ENCODE data around the gene DAB2.

DNA sequence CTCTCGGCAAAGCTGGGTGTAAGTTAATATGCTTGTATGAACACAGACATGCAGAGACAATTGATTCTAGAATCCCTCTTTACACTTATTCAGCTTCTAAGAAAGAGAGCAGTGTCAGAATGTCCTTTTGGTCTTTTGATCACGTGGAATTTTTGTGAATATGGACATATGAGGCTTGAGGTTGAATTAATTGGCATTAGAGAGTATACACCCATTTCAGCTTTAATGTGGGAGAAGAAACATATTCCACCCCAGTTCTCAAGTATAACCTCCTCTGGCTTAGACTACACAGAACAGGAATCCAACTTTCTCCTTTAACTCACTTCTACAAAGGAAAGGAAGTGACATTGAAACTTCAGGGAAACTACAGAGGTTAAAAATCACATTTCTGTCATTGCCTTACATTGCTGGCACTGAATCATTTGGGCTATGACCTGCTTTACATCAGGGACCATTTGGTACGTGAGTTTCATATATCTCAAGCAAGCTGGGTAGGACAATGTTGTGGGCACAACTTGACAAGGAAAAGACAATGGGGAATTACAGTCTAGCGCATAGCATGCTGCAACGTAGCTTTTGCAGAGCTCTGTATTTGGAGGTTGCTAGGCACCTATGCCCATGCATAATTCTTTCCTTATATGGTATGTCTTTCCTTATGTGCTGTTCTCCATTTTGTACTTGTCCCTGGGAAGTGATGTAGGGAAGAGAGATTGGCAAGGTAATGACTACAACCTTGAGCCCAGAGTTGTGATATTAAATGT lies 19.5 kb downstream of the DAB2 start:
- no peak for TF ChIP-seq CTCF (conservative IDR thresholded peaks at IDR 0.05; ENCODE audit: low read depth, low read length)
- no peak for TF ChIP-seq EZH2phosphoT487 (IDR thresholded peaks at IDR 0.05; ENCODE audit: borderline replicate concordance, low read length)
